Measurements from ENCODE around the gene CDCA7. TPM values are rescaled to one million over a fixed set of nuclear protein-coding genes. Genes with fewer than 3 reads are reported as not detected.
"Not testable (repeated sequence)": the region's sequence is repeated elsewhere in the genome, so short reads cannot be mapped to it uniquely, and the experiment has no call there.

Gene CDCA7
- total RNA-seq, 1 donor from 2014 or later: 5.5 TPM

DNA sequence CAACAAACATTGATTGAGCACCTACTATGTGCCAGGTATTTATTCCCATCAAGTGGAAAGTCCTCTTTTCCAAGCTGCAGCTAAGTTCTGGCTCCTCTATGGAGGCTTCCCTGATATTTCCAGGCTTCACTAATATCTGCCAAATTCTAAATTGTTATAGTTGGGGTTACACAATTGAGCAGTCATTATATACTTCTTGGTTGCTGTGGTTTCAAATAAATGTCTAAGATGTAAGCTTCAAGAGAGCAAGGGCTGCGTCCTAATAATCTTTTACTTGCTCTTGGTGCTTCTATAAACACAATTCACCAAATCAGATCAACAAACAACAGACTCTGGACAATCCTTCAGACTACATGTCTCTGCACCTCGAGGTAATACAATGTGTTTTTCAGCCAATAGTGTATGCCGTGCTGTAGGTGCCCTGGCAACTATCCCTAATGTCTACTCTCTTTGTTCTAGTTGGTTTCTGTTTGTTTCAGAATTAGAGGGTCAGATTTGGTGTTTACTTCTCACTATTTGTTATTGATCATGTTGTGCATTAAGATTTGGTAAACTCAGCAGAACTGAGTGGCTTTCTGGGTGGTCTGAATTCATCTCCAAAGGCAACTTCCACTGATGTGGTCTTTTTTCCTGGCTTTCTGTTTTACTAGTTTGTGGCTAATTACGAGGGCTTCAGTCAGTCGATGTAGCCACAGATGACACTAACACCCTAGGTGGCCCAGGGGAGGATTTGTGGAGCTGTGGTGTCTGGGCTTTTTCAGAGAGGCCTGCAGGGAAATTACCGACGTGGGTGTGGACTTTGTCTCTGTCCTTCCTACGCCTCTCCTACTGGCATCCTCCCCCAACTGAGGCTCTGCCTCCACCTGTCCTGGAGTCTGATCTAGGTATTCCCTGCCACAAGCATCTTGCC is 50.4 kb downstream of the CDCA7 start:
- no peak for DNase-seq (ENCODE audit: low spot score)

DNA sequence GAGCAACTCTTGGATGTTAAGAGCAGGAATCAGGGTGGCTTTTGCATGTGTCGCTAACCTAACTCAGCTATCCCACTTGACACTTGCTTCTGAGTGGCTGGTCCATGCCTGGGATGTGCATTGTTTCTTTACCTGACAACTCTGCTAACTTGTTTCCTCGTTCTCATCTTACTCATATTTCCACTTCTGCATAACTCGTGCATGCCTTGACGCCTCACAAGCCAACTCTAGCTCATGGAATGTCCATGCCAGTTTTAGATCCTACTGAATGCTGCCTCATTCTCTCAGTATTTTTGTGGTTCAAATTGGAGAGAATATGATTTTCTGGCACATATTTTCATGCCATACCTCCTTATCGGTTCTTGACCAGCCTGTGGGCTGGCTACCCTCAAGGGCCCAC is 52.5 kb downstream of the CDCA7 start:
- DNase-seq (ENCODE audit: low spot score): no peak

DNA sequence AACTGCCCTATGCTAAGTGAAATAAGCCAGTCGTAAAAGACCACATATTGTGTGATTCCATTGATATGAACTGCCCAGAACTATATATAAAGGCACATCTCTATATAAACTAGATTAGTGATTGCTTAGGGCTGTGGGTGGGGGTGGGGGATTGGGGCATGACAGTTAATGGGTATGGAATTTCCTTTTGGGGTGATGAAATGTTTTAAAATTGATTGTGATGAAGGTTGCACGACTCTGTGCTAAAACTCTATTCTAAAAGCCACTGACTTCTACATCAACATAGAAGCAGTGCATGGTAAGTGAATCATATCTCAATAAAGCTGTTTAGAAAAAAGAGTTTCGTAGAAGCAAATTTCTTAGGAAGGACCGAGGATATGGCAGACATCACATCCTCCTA is 53.0 kb downstream of the CDCA7 start:
- DNase-seq (ENCODE audit: low spot score): no peak

DNA sequence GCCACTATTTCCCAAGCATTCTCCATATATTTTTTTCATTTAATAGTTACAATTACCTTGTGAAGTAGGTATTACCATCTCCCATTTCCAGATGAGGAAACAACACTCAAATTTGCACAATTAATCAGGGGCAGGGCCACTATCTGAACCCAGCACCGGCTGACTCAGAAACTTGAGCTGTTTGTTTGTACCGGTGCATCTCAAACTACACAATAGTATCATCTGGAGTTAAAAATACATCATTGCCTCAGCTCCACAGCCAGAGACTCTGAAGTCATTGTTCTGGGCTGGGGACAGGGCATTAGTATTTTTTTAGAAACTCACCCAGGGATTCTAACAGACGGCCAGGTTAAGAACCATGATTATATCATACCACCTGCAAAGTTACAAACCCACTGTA is 55.9 kb downstream of the CDCA7 start:
- DNase-seq (ENCODE audit: low spot score): no peak

DNA sequence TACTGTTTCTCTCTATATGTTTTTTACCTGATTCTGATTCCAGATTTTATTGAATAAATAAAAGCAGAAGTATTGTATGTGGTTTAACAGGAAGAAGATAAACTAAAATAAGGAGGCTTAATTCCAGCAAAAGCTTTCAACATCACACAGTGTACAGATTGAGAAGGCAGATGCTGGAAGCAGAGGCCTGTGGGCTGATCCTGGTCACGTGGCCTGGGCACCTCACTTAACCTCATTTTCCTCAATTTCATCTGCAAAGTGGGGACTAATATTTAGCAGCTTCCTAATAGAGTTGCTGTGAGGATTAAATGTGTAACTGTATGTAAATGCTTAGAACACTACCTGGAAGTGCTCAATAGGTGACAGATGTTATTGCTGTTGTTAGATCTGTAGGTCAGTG is 58.0 kb downstream of the CDCA7 start:
- DNase-seq (ENCODE audit: low spot score): no peak

DNA sequence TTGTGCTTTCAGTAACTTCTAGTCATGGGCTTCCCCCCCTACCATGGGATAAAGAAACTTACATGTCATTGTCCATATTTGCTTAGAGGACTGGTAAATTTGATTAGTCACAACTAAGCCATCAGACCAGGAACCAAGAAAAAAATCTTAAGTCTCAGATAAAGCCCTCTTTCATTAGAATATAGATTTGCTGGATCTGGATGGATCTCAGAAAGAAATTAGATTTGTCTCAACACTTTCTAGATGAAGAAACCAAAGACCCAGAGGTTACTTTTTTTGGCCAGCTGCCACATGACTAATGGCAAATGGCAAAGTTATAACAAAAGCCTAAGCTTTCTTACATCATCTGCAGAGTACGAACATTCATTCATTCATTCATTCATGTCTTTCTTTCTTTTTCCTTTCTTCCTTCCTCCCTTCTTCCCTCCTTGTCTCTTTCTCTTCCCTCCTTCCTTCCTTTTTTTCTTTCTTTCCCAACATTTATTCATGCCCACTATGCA is 60.2 kb downstream of the CDCA7 start:
- no peak for DNase-seq (ENCODE audit: low spot score)

DNA sequence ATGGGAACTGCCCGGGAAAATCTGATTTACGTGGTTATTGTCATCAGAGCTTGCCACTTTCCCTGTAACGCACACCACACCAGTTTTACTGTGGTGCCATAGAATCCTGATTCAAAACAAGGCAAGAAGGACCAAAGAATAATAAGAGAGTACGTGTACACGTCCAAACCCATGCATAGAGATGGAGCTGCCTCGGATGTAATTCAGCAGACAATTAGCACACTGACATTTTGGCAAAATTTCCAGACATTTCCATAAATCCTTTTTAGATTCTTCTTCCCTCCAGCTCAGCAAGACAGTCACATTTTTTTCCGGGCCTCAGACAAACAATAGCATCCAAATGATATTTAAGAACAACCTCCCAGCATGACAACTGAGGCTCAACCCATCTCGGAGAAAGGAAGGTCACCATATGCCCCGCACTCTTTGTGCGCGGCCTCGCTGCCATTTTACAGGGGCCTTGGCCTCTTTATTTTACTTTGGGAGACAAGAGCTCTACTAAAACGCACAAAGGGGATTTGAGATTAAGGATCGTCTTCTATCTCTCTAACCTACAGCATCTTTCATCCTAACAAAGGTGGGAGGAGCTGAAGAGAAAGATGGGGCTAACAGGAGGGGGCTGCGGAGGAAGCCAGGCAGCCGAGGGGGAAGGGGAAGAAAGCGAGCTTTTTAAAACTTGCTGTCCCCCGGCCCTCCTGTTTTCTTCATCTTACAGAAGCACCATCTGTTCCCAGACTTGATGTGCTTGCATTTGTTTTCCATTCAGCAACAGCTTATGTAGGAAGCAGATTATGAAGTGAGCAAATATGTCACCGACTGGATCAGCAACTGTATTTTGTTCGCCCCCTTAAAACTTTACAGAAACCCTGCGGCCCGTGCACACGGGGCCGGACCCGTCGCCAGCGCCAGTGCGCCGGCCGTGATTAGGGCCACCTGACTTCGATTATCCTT is 61.0 kb downstream of the CDCA7 start:
- no peak for DNase-seq (ENCODE audit: low spot score)

DNA sequence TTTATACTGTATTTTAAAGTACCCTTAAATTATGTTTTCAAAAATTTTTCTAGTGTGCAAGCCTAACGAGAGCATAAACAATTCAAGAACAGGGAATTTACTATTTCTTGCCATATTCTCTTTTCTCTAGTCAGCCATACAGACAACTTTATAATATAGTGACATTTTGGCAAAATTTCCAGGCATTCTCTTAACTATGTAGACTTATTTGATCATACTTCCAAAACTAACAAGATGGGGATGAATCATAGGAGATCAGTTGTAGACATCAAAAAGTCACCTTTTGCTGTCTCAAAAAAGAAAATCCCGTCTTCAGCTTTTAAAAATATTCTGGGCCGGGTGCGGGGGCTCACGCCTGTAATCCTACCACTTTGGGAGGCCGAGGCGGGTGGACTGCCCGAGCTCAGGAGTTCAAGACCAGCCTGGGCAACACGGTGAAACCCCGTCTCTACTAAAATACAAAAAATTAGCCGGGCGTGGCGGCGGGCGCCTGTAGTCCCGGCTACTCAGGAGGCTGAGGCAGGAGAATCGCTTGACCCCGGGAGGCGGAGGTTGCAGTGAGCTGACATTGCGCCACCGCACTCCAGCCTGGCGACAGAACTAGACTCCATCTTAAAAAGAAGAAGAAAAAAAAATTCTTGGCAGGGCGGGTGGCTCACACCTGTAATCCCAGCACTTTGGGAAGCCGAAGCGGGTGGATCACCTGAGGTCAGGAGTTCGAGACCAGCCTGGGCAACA is 61.9 kb downstream of the CDCA7 start:
- DNase-seq (ENCODE audit: low spot score): not testable (repeated sequence)

DNA sequence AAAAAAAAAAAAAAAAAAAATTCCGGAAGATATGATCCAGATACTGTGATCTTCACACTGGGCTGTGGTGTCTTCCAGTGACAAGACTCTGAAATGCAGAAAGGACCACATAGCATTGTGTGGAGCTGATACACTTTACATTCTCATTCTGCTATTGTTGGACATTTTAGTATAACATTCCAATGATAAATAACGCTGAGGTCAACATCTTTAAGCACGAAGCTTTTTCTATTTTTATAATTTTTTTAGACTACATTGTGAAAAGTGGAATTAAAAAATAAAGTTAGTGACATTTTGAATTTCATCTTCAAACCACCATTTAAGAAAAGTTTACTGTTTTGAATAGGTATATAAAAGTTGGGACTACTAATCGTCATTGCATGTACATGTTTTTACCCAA is 62.7 kb downstream of the CDCA7 start:
- DNase-seq (ENCODE audit: low spot score): no peak

DNA sequence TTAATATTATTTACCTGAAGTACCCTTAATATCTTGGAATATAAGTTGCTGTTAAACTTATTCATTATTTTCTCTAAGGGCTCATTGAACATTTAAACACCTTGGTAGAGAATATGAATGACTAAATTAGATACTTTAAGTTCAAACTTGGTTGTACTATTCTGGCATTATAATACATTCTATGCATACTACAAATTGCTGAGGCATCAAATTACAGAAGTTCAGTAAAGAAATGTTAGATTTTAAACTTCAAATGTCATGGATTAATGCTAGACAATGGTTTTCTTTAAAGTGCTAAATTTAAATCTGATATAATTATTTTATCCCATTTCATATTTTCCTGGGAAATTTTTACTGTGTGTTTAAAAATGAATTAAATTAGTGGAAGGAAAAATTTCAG is 63.1 kb downstream of the CDCA7 start:
- DNase-seq (ENCODE audit: low spot score): no peak

Measured in ureter (tissue), 1 donor.